COLO829 (cell line): ENCODE results near the gene S100A1.
"Not testable (repeated sequence)": the region's sequence is repeated elsewhere in the genome, so short reads cannot be mapped to it uniquely, and the experiment has no call there.

Experiments
- DNase-seq: peaks from one replicate; pipeline ENCODE4 v3.0.0; 2012; ENCODE audit warnings: low spot score

The S100A1 gene

DNA sequence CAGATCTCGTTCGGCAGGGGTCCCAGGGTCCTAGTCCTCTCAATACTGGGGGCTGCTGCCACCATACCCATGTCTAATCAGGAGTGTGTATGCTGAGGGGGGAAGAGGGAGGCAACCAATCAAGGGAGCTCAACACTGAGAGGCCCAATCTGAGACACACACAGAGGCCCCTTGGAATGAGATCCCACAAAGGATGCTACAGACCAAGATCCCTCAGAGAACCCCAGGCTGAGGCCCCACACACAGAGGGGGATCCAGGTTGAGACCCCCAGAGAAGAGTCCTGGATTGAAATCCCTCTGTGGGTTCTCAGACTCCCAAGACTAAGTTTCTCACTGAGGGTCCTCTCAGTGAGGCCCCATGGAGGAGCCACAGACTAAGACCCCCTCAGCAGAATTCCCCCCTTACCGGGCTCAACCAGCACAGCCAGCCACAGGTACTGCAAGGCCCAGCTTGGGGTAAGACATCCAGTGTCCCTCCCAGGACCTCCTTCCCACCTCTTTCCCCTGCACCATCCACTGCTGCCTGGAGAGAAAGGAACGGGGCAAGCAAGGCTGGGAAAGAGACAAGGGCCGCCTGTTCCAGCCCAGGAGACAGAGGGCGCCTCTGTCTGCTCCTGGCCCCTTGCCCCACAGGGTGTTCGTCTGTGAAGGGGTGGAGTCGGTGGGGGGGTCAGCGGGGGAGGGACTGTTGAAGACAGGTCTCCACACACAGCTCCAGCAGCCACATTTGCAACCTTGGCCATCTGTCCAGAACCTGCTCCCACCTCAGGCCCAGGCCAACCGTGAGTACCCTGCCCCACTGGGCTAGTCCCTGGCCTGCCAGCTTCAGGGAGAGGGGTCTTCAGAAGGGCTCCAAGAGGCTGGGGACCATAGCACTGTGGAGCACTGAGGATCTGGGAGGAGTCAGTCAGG is at the start of gene S100A1:
S100A1 (plus strand) TSS at position 720 of the 912 bp plus-strand sequence. CDS start 2,088 bp downstream, outside the sequence.
- peak; percentile 96 for DNase-seq

DNA sequence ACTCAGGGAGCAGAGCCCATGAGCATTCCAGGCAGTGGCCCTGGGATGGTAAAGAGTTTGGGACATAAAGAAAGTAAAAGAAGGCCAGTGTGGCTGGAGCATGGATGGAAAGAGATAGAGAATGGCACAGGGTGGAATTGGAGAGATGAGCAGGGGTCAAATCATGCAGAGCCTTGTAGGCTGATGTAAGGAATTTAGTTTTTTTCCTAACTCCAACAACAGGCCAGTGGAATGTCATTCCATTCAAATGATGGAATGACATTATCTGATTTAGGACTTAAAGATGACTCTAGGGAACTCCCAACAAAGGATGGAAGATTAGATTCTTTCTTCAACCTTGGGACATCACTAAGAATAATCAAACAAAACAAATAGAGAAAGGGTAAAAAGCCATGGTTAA is 49.7 kb upstream of the S100A1 start:
- no peak for DNase-seq

DNA sequence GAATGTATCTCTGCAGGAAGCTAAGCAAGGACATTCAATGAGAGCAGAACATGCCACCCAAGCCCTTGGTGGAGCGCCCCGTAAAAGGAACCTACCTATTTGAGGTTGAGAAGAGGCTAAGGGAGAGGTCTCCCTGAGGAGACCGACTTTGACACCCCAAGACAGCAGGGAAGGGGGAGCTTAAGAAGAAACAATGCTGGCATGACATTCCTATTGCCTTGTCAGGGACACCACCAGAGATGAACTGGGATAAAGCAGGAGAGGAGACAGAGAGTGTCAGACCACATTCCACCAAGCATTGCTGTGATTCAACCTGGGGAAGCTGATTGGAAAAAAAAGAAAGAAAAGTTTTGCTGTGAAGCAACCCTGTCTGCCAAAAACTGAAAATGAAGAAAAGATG is 49.3 kb upstream of the S100A1 start:
- no peak for DNase-seq

DNA sequence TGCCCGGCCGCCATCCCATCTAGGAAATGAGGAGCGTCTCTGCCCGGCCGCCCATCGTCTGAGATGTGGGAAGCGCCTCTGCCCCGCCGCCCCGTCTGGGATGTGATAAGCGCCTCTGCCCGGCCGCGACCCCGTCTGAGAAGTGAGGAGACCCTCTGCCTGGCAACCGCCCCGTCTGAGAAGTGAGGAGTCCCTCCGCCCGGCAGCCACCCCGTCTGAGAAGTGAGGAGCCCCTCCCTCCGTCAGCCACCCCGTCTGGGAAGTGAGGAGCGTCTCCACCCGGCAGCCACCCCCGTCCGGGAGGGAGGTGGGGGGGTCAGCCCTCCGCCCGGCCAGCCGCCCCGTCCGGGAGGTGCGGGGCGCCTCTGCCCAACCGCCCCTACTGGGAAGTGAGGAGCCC is 45.4 kb upstream of the S100A1 start:
- not testable (repeated sequence) for DNase-seq

DNA sequence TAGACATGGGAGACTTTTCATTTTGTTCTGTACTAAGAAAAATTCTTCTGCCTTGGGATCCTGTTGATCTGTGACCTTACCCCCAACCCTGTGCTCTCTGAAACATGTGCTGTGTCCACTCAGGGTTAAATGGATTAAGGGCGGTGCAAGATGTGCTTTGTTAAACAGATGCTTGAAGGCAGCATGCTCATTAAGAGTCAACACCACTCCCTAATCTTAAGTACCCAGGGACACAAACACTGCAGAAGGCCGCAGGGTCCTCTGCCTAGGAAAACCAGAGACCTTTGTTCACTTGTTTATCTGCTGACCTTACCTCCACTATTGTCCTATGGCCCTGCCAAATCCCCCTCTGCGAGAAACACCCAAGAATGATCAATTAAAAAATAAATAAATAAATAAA is 44.7 kb upstream of the S100A1 start:
- not testable (repeated sequence) for DNase-seq

DNA sequence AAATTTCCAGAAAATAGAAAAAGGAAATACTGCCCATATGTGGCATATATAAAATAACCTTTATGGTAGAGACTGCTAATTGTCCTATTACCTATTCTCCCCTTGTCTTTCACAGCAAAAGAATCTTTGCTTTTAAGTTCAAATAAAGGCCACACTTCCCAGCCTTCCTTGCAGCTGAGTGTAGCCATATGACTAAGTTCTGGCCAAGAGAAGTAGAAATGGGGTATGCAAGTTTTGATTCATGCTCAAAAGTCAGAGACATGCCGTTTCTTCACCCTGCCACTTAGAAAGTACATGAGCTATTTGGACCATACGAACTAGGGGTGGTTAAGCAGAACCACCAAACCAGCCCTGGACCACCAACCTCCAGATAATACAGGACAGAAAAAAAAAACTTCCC is 44.3 kb upstream of the S100A1 start:
- no peak for DNase-seq

DNA sequence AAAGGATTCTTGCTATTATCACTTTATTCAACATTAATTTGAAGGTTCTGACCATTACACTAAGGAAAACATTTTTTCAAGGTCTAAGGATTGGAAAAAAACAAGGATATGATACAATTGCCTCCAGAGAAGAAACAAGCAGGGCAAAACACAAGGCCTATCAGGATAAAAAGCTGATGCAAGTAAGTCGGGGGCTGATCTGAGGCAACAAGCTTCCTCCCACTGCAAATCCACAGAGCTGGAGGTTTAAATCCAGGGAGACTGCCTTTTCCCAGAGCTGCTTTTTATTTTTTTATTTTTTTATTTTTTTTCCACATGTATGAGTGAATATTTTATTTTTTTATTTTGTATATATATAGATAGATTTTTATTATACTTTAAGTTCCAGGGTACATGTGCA is 43.2 kb upstream of the S100A1 start:
- DNase-seq = no peak

DNA sequence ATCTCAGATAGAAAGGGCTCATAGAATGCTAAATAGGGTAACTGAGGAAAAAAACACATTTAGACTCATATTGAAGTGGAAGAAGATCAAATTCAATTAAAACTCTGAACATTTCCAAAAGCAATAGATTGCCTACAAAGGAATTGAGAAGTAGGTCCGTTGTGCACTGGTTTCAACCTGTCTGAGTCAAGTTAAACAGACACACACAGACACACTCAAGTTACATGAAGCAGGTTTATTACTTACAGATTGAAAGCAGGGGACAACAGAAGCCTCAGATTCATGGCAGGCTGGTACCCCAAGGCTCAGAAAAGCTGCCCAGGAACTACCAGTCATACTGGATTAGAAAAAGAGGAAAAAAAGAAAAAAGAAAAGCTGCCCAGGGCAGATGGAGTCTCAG is 41.9 kb upstream of the S100A1 start:
- DNase-seq = no peak

DNA sequence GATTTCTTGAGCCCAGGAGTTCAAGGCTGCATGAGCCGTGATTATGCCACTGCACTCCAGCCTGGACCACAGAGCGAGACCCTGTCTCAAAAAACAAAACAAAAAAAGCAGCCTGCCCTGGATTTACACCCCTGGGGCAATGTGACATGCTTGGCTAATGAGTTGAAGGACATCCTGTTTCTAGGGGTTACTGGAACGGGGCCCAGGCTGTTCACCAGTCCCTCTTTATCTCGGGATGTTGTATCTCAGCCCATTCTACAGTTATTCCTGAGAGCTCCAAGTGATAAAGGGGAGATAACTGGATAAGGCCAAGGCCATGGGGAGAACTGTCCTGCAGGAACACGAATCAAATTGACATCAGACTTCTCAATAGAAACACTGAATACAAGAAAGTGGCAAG is 40.9 kb upstream of the S100A1 start:
- no peak for DNase-seq

DNA sequence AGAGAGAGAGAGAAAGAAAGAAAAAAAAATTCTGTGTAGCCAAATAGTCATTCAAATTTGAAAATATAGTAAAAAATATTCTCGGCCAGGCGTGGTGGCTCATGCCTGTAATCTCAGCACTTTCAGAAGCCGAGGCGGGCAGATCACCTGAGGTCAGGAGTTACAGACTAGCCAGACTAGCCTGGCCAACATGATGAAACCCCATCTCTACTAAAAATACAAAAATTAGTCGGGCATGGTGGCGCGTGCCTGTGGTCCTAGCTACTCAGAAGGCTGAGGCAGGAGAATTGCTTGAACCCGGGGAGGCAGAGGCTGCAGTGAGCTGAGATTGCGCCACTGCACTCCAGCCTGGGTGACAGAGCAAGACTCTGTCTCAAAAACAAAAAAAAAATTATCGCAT is 40.2 kb upstream of the S100A1 start:
- DNase-seq = not testable (repeated sequence)

DNA sequence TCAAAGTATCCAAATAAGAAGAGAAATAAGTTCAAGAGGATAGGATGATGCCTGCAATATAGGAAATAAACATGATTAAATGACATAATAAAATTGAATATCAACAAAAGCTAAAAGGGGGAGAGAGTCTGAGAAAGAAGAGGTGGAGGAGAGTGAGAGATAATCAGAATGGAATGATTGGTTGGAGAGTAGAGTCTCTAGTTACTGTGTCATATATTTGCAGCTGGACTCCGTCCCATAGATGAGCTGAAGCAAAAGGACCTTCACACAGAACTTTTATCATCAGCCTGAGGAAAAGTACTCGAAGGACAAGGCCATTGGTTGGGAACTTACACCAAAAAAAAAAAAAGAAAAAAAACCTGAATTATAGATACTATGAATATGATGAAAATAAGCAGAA is 39.8 kb upstream of the S100A1 start:
- no peak for DNase-seq

DNA sequence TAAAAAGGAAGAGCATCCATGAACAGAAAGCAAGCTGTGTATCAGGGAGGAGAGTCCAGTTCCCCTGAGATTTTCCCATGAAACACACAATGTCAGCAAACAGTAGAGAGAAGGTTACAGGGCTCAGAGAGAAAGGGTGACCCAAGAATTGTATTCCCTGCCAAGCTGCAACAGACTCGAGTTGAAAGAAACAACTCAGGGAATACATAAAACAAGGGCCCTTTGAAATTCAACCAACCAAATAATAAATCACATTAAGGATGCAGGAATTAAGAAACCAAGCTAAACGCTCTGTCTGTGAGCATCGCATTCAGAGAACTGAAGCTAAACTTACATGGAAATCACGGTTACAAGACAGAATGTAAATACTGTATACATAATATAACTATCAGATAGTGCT is 35.5 kb upstream of the S100A1 start:
- DNase-seq = peak; percentile 81

DNA sequence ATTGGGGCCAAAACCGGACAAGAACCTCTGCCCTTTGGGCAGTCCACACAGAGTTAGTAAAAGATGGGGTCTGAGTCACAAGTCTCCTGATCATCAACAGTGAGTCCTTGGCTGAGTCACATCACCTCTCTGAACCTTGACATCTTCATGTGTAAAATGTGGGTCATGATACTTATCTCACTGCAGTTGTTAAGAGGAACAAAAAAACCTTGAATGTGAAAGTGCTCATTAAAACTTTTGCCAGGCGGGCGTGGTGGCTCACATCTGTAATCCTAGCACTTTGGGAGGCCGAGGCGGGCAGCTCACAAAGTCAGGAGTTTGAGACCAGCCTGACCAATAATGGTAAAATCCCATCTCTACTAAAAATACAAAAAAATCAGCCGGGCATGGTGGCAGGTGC is 31.0 kb upstream of the S100A1 start:
- DNase-seq = no peak

DNA sequence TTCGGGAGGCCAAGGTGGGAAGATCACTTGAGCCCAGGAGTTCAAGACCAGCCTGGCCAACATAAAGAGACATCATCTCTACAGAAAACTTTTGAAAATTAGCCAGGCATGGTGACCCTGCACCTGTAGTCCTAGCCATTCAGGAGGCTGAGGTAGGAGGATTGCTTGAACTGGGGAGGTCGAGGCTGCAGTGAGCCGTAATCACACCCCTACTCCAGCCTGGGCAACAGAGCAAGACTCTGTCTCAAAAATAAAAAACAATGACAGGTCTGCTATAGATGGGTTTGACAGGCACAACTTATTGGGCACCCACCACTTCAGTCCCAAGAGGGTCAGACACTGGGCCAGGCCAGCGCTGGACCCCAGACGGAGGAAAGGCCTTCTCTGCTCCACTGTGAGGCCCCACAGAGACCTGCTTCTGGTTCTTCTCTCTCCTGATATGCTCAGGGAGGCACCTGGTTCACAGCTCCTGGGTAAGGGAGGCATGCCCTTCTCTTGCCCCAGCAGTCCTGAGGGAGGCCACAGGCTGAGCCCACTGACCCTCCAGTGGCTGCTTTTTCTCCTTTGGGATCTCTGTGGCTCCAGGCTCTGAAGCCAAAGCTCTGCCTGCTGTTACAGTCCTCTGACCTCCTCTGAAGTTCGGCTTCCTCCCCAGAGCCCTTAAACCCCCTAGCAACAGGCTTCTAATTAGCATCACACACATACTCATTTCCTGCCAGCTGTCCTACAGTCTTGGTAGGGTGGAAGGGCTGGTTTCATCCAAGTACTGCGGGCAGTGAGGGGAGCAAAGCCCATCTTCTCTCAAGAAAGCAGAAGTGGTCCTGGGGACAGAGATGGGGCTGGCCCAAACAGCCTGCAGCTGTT is 29.7 kb upstream of the S100A1 start:
- peak; percentile 65 for DNase-seq

DNA sequence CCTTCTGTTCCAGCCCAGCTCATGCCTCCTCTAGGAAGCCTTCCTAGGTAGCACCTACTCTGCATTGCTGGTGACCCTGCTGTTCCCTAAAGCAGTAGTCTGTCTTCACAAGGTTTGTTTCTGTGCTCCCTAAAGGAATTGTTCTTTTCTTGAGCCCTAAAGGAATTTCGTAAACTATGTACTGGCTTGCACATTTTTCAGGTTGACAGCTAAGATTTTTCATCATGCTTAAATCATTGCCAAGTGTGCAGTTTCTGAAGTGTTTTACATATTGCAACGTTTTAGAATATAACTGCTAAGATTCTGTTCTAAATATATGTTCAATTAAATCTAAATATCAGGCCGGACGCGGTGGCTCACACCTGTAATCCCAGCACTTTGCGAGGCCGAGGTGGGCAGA is 28.4 kb upstream of the S100A1 start:
- no peak for DNase-seq

DNA sequence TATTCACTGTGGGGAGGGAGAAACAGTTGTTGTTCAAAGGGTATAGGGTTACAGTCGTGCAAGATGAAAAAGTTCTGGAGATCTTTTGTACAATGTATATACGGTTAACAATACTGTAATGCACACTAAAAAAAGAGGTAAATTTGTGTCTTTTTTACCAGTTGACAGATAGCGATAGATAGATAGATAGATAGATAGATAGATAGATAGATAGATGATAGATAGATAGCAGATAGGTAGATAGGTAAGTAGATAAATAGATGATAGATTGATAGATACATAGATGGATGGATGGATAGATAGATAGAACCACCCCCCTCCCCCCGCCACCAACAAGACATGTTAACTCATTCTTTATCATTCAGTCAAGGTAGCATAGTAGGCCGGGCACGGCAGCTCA is 25.5 kb upstream of the S100A1 start:
- no peak for DNase-seq

DNA sequence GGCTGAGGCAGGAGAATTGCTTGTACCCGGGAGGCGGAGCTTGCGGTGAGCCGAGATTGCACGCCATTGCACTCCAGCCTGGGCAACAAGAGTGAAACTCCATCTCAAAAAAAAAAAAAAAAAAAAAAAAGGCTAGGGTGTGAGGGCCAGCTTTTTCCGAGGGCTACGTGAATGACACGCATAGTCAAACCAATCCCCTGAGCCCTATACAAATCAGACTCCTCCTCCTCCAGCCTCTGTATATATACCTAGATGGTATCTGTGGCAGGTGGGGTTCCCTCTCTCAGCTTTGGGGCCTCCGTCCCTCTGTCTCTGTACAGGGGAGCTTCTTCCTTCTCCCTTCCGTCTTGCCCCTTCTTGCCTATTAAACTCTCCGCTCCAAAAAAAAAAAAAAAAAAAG is 22.0 kb upstream of the S100A1 start:
- DNase-seq = no peak

DNA sequence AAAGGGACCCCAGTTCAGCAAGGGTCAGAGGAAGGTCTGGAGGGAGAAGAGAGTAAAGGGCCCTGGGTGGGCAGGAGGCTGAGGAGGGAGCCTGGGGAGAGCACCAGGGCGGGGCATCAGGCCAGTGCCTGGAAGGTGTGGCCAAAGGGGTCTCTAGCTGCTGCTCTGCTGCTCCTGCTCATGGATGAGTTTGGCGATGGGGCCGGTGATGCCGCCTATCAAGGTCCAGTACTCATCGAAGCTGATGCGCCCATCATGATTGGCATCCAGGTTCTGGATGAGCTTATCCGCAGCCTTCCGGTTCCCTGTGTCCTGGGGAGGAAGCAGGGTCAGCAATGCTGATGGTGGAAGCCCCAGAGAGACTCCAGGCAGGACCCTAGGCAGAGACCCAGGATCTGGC is 20.9 kb upstream of the S100A1 start:
- no peak for DNase-seq

DNA sequence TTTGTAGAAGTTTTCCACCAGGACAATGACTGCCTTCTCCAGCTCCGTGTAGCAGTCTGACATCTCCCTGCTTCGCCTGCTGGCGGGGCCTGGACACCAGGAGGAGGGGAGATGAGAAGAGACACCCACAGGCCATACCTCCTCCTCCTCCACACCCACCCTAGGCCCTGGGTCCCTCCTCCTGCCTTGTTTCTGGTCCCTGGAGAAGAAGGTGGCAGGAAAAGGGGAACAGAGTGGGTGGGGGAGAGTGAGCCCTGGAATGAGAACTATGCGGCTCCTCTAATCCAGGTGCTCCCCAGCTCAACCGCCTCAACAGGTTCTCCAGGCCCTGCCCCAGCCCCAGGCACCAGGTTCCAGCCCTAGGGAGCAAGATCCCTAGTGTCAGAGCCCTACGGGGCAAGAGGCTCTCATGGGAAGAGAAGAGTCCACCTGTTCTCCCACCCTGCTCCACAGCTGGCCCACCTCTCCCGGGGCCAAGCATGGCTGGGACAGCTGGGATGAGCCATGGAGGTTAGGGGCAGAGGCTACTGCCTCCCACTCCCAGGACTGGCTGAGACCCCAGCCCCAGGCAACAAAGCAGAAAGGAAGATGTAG is 20.0 kb upstream of the S100A1 start:
- DNase-seq = no peak

DNA sequence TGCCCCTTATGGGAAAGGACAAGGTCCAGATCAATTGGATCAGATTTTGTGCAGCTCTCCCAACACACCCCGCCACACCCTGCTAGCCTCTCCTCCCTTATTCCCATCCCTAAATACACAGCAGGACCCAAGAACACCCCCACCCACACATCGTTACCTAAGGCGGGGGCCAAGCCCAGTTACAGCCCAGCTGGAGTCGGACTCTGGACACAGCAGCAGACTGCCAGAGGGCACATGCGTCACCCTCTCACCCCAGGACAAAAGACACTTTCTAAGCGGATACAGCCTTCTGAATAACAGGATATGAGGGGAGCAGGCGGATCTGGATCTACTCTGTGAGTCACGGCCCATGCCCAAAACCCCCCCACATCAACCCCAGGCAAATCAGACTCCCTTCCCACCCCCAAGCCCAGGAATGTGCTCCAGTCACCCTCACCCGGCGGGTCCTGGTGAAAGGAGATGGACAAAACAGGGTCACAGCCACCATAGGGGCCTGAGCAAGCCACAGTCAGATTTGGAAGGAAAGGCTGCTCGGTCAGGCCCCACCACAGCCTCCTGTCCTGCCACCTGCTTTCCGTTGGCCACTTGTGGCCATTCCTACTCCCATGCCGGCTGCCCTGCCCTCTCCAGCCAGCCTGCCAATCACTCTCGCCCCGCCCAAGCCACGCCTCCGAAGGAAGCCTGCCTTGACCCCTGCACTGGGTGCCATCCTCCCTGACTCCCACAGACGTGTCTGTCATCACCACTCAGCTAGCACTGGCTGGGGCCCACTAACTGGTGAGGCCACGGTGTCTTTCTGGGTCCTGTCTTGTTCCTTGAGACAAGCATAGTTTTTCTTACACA is 19.3 kb upstream of the S100A1 start:
- DNase-seq = peak; percentile 99

DNA sequence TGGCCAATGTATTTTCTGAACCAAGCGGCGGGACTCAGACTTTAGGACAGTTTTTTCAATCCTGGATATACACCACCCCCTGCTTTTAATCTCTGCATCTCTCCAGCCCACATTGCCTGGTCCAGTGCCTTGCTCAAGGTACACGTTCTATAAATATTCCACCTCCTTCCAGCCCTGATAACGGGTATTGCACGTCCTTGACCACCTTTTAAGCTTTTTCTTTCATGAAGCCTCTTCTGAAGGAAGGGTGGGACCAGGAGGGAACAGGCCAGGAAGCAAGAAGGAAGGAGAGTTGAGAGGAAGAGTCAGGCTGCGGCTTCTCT is 18.7 kb upstream of the S100A1 start:
- DNase-seq = no peak

DNA sequence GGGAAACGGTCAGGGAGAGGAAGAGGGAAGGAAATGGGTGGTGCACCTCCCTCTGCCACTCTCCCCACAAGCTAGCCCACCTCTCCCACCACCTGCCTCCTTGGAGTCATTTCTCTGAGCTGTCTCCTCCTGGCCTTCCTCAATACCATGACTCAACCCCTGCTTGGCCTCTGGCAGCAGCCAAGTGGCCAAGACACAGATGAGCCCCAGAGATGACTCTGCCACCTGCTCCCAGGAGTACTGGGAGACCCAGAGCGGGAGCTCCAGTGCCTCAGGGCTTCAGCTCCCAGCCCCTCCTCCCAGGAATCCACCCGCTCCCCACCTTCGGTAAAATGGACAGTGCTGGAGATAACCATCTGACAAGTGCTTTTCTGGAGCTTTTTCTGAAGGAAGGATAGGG is 17.9 kb upstream of the S100A1 start:
- no peak for DNase-seq
